SK-N-SH treated with all-trans-retinoic acid at 6 μM for 48 hours (cell line): Measurements from ENCODE around the gene DNHD1.

Experiments
- ARNTL ChIP-seq: fragments of 450-650 bp; formaldehyde crosslinking; IDR thresholded peaks from 2 replicates; pipeline ENCODE4 v1.5.0; 2020; ENCODE audit warnings: low read depth, mild to moderate bottlenecking, moderate library complexity, borderline replicate concordance
- BACH2 ChIP-seq: fragments of 250-450 bp; sonication (Bioruptor Pico); IDR thresholded peaks from 2 replicates; pipeline ENCODE4 v1.9.0; 2021; ENCODE audit warnings: mild to moderate bottlenecking, borderline replicate concordance
- CSDC2 ChIP-seq: fragments of 250-450 bp; sonication (Bioruptor Pico); IDR thresholded peaks from 2 replicates; pipeline ENCODE4 v1.5.0; 2020; ENCODE audit warnings: mild to moderate bottlenecking, moderate library complexity
- OSR1 ChIP-seq: fragments of 250-450 bp; sonication (Bioruptor Pico); IDR thresholded peaks from 2 replicates; pipeline ENCODE4 v1.8.0; 2022; ENCODE audit warnings: moderate library complexity, mild to moderate bottlenecking, inconsistent platforms
- PATZ1 ChIP-seq: fragments of 250-450 bp; sonication (Bioruptor Pico); IDR thresholded peaks from 2 replicates; pipeline ENCODE4 v1.8.0; 2020; ENCODE audit warnings: mild to moderate bottlenecking, moderate library complexity, borderline replicate concordance
- POU6F1 ChIP-seq: fragments of 250-450 bp; sonication (Bioruptor Pico); IDR thresholded peaks from 2 replicates; pipeline ENCODE4 v1.8.0; 2021; ENCODE audit warnings: low read depth, mild to moderate bottlenecking, moderate library complexity, borderline replicate concordance
- RARB ChIP-seq: fragments of 250-450 bp; sonication (Bioruptor Pico); IDR thresholded peaks from 2 replicates; pipeline ENCODE4 v1.8.0; 2021; ENCODE audit warnings: mild to moderate bottlenecking, moderate library complexity
- SNAI2 ChIP-seq: fragments of 250-450 bp; sonication (Bioruptor Pico); IDR thresholded peaks from 2 replicates; pipeline ENCODE4 v1.5.0; 2020; ENCODE audit warnings: mild to moderate bottlenecking, moderate library complexity
- TCF4 ChIP-seq: fragments of 250-450 bp; sonication (Bioruptor Pico); IDR thresholded peaks from 2 replicates; pipeline ENCODE4 v1.8.0; 2021; ENCODE audit warnings: mild to moderate bottlenecking, moderate library complexity, borderline replicate concordance
- ZFP30 ChIP-seq: fragments of 450-650 bp; formaldehyde crosslinking; IDR thresholded peaks from 2 replicates; pipeline ENCODE4 v1.5.0; 2022; ENCODE audit warnings: mild to moderate bottlenecking, moderate library complexity
- ZNF8 ChIP-seq: fragments of 450-650 bp; formaldehyde crosslinking; IDR thresholded peaks from 2 replicates; pipeline ENCODE4 v1.5.0; 2020; ENCODE audit warnings: mild to moderate bottlenecking, moderate library complexity

- TF ChIP-seq CSDC2 (CRISPR knock-in tag) = no peak
- TF ChIP-seq OSR1 (CRISPR knock-in tag) = no peak
- TF ChIP-seq PATZ1 = no peak
- TF ChIP-seq BACH2 (CRISPR knock-in tag) = no peak
- TF ChIP-seq ZNF8 = no peak
- no peak for TF ChIP-seq POU6F1
- no peak for TF ChIP-seq RARB (CRISPR knock-in tag)
- TF ChIP-seq ZFP30 (CRISPR knock-in tag) = no peak
- TF ChIP-seq TCF4 = no peak
- TF ChIP-seq ARNTL (CRISPR knock-in tag) = no peak
- TF ChIP-seq SNAI2 (CRISPR knock-in tag) = no peak
Measured at GRCh38 chr11:6457581-6458320, 39.3 kb upstream of the DNHD1 start.
